SK-N-SH treated with all-trans-retinoic acid at 6 μM for 48 hours (cell line): ENCODE measurements around the gene TUBA1C.

Source experiments
- ESRRG ChIP-seq: fragments of 250-450 bp; sonication (Bioruptor Pico); IDR thresholded peaks from 2 replicates; pipeline ENCODE4 v1.6.1; 2021; ENCODE audit warnings: mild to moderate bottlenecking
- TCF4 ChIP-seq: fragments of 250-450 bp; sonication (Bioruptor Pico); IDR thresholded peaks from 2 replicates; pipeline ENCODE4 v1.8.0; 2021; ENCODE audit warnings: mild to moderate bottlenecking, moderate library complexity, borderline replicate concordance

DNA sequence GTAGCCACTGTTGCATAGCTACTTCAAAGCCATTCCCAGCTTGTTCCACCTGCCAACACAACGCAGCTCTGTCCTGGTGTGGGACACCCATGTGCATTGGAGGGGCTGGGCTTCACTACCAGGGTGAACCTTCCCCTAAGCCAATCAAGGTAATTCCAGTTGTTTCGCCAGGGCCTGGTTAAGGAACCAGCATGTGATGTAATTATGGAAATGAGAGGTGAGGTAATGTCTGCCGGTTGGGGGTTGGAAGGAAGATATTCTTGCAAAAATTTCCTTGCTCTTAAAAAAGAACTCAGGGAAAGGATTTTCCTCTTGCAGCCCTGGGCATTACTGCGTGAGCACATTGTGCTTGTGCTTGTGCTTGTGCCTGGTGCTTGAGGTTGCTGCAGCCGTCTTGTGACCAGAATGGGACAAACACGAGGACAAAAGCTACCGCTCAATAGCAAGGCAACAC lies 14.9 kb downstream of the TUBA1C start:
- TF ChIP-seq ESRRG (CRISPR knock-in tag) (no peak), TCF4 (CRISPR knock-in tag) (no peak)
